Testis (tissue), 2 donors: ENCODE data around the gene CHN2.

Experiments used
- POLR2A ChIP-seq: fragments of 450-650 bp; IDR thresholded peaks from one replicate; pipeline ENCODE4 v1.6.1; 2017; ENCODE audit warnings: antibody characterized with exemption, mild to moderate bottlenecking, moderate library complexity
- TF ChIP-seq, protein P1 (sequence below), 3 experiments: fragments of 450-650 bp in 2 of 3; fragments of 200-600 bp in 1 of 3; sonication (generic) in 1 of 3; IDR thresholded peaks; one replicate each; pipeline ENCODE4 v1.5.1; 2016 to 2019; ENCODE audit warnings: antibody characterized with exemption in 3 of 3, mild to moderate bottlenecking in 2 of 3, moderate library complexity in 1 of 3

DNA sequence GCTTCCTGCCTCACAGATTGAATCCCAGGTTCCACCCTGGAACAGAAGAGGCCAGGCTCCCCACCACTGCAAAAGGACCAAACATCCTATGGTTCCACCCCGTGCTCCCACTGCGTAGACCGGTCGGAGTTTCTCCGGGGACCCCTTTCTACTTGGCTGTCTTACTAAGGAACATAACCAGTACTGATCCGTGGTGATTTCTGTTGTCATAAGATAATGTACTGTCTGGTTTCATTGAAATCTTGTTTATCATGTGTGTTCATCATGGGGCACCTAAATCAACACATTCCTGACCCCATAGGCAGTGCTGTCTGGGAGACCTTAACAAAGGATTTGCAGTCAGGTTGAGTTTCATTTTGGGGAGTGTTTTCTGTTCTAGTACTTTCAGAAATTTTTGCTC, 104.5 kb downstream of the CHN2 start:
- no peak for TF ChIP-seq POLR2A
- TF ChIP-seq, protein P1, sequence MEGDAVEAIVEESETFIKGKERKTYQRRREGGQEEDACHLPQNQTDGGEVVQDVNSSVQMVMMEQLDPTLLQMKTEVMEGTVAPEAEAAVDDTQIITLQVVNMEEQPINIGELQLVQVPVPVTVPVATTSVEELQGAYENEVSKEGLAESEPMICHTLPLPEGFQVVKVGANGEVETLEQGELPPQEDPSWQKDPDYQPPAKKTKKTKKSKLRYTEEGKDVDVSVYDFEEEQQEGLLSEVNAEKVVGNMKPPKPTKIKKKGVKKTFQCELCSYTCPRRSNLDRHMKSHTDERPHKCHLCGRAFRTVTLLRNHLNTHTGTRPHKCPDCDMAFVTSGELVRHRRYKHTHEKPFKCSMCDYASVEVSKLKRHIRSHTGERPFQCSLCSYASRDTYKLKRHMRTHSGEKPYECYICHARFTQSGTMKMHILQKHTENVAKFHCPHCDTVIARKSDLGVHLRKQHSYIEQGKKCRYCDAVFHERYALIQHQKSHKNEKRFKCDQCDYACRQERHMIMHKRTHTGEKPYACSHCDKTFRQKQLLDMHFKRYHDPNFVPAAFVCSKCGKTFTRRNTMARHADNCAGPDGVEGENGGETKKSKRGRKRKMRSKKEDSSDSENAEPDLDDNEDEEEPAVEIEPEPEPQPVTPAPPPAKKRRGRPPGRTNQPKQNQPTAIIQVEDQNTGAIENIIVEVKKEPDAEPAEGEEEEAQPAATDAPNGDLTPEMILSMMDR (IDR thresholded peaks at IDR 0.05) = no peak
